GM19351 (cell line): ENCODE results near the gene KITLG.
"Not testable (repeated sequence)": the region's sequence is repeated elsewhere in the genome, so short reads cannot be mapped to it uniquely, and the experiment has no call there.

Experiments
- ATAC-seq: cut with Tn5 transposase; IDR thresholded peaks from one replicate; pipeline ENCODE4 v1.9.1; 2021; ENCODE audit warnings: mild to moderate bottlenecking, moderate library complexity; ENCODE audit not compliant: unreplicated experiment

KITLG gene

GRCh38 chr12:88544991-88545980, 35.0 kb downstream of the KITLG start:
- ATAC-seq = no peak

- ATAC-seq = no peak
Measured at GRCh38 chr12:88539893-88540292, 40.4 kb downstream of the KITLG start.

GRCh38 chr12:88538697-88539096, 41.6 kb downstream of the KITLG start:
- ATAC-seq = no peak

GRCh38 chr12:88538250-88538649, 42.0 kb downstream of the KITLG start:
- no peak for ATAC-seq

- no peak for ATAC-seq
Measured at GRCh38 chr12:88530868-88531267, 49.4 kb downstream of the KITLG start.

- no peak for ATAC-seq
Measured at GRCh38 chr12:88529531-88530488, 50.5 kb downstream of the KITLG start.

GRCh38 chr12:88522961-88523360, 57.3 kb downstream of the KITLG start:
- no peak for ATAC-seq

GRCh38 chr12:88520436-88520820, 59.8 kb downstream of the KITLG start:
- ATAC-seq = no peak

- ATAC-seq = no peak
Measured at GRCh38 chr12:88519802-88520435, 60.4 kb downstream of the KITLG start.

GRCh38 chr12:88518863-88519403, 61.3 kb downstream of the KITLG start:
- ATAC-seq = no peak

GRCh38 chr12:88516811-88517210, 63.5 kb downstream of the KITLG start:
- ATAC-seq = no peak

- no peak for ATAC-seq
Measured at GRCh38 chr12:88510843-88511242, 69.4 kb downstream of the KITLG start.

- ATAC-seq = no peak
Measured at GRCh38 chr12:88509851-88510250, 70.4 kb downstream of the KITLG start.

- no peak for ATAC-seq
Measured at GRCh38 chr12:88509347-88509746, 70.9 kb downstream of the KITLG start.

GRCh38 chr12:88507851-88508250, 72.4 kb downstream of the KITLG start:
- ATAC-seq = not testable (repeated sequence)

- no peak for ATAC-seq
Measured at GRCh38 chr12:88507270-88507669, 73.0 kb downstream of the KITLG start.

- no peak for ATAC-seq
Measured at GRCh38 chr12:88505696-88506095, 74.6 kb downstream of the KITLG start.

- no peak for ATAC-seq
Measured at GRCh38 chr12:88503281-88503703, 77.0 kb downstream of the KITLG start.

GRCh38 chr12:88501972-88502938, 78.0 kb downstream of the KITLG start:
- ATAC-seq = no peak
